Progenitor cell of endocrine pancreas (in vitro differentiated cells): ENCODE measurements around the gene NGLY1. TPM values are rescaled to one million over a fixed set of nuclear protein-coding genes. Genes with fewer than 3 reads are reported as not detected.

Experiments used
- DNase-seq: peaks from one replicate; pipeline ENCODE4 v3.0.0; 2021; ENCODE audit warnings: low spot score; ENCODE audit not compliant: unreplicated experiment
- H3K27ac Mint-ChIP-seq: 2 replicates; pipeline ENCODE4 v1.8.0; 2021; ENCODE audit warnings: mild to moderate bottlenecking, moderate library complexity, mixed read lengths
- H3K27me3 Mint-ChIP-seq: 2 replicates; pipeline ENCODE4 v1.8.0; 2021; ENCODE audit warnings: mixed read lengths
- H3K36me3 Mint-ChIP-seq: 2 replicates; pipeline ENCODE4 v1.8.0; 2022; ENCODE audit warnings: mixed read lengths; ENCODE audit not compliant: insufficient read depth
- H3K4me1 Mint-ChIP-seq: 2 replicates; pipeline ENCODE4 v1.8.0; 2021; ENCODE audit warnings: low read depth, mixed read lengths
- H3K4me3 Mint-ChIP-seq: 2 replicates; pipeline ENCODE4 v1.8.0; 2021; ENCODE audit warnings: low read depth, mild to moderate bottlenecking, moderate library complexity, mixed read lengths
- H3K9me3 Mint-ChIP-seq: 2 replicates; pipeline ENCODE4 v1.8.0; 2021; ENCODE audit warnings: low read depth, mixed read lengths
- total RNA-seq: library from RNA; stranded (reverse); gene quantifications from 2 replicates; pipeline ENCODE4 v1.2.1, GENCODE V29; 2021
- TF ChIP-seq, protein P1 (sequence below): fragments of 200-600 bp; sonication (generic); IDR thresholded peaks from one replicate; pipeline ENCODE4 v1.5.0; 2021; ENCODE audit warnings: antibody characterized with exemption, mild to moderate bottlenecking; ENCODE audit not compliant: unreplicated experiment

NGLY1 gene
- total RNA-seq, 1 donor from 2014 or later: 44.5 TPM

DNA sequence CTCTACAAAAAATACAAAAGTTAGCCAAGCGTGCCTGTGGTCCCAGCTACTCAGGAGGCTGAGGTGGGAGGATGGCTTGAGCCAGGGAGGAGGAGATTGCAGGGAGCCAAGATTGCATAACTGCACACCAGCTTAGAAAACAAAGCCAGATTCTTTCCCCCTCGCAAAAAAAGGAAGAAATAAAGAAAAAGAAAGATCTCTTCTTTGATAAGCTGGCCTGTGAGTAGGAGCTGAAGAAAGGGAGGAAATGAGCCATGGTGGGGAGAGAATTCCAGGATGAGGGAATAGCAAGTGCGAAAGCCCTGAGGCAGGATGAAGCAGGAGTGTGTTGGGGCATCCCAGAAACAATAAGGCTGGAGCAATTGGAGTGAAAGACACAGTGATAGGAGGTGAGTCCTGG, 94.0 kb downstream of the NGLY1 start:
- no peak for DNase-seq
- H3K36me3 Mint-ChIP-seq: no peaks in the 10 kb centered on the region
- H3K4me1 Mint-ChIP-seq: peaks cover 3% of the 10 kb centered on the region
- TF ChIP-seq, protein P1, sequence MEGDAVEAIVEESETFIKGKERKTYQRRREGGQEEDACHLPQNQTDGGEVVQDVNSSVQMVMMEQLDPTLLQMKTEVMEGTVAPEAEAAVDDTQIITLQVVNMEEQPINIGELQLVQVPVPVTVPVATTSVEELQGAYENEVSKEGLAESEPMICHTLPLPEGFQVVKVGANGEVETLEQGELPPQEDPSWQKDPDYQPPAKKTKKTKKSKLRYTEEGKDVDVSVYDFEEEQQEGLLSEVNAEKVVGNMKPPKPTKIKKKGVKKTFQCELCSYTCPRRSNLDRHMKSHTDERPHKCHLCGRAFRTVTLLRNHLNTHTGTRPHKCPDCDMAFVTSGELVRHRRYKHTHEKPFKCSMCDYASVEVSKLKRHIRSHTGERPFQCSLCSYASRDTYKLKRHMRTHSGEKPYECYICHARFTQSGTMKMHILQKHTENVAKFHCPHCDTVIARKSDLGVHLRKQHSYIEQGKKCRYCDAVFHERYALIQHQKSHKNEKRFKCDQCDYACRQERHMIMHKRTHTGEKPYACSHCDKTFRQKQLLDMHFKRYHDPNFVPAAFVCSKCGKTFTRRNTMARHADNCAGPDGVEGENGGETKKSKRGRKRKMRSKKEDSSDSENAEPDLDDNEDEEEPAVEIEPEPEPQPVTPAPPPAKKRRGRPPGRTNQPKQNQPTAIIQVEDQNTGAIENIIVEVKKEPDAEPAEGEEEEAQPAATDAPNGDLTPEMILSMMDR: no peak
- H3K4me3 Mint-ChIP-seq: no peak overlapping the region
- no peak overlapping the region for H3K27ac Mint-ChIP-seq
- H3K9me3 Mint-ChIP-seq: no peaks in the 10 kb centered on the region
- H3K27me3 Mint-ChIP-seq: peaks cover 6% of the 10 kb centered on the region

DNA sequence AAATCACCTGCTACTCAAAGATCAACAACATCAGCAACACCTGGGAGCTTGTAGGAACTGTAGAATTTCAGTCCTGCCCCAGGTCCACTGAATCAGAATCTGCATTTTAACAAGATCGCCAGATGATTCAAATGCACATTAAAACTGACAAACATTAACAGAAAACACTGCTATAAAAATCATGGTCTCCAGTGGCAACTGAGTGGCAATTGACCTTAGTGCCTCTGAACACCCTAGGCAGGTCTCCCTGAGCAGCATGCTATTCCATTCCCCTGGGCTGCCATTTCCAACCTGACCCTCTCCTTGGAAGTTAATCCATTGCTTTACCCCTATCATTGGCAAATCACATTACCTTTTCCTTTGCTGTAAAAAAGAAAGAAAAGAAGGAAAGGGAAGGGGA, 95.5 kb downstream of the NGLY1 start:
- Mint-ChIP-seq H3K27me3 (peaks cover 6% of the 10 kb centered on the region), H3K36me3 (no peaks in the 10 kb centered on the region), H3K27ac (no peak overlapping the region), H3K4me1 (peaks cover 3% of the 10 kb centered on the region), H3K4me3 (no peak overlapping the region), H3K9me3 (no peaks in the 10 kb centered on the region)
- TF ChIP-seq, protein P1: no peak
- no peak for DNase-seq

DNA sequence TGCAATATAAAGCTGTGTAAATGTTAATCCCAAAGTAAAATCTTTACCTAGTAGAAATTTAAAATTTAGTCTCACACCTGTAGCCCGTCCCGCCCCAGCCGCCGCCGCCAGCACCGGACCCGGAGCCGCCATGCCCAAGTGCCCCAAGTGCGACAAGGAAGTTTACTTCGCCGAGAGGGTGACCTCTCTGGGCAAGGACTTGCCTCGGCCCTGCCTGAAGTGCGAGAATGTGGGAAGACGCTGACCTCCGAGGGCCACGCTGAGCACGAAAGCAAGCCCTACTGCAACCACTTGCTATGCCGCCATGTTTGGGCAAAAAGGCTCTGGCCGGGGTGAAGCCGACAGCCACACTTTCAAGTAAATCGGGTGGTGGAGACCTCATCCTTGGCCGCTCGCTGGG, 96.5 kb downstream of the NGLY1 start:
- H3K27me3 Mint-ChIP-seq: peaks cover 6% of the 10 kb centered on the region
- H3K27ac Mint-ChIP-seq: no peak overlapping the region
- H3K9me3 Mint-ChIP-seq: no peaks in the 10 kb centered on the region
- H3K4me3 Mint-ChIP-seq: no peak overlapping the region
- no peaks in the 10 kb centered on the region for H3K36me3 Mint-ChIP-seq
- DNase-seq: no peak
- H3K4me1 Mint-ChIP-seq: peaks cover 3% of the 10 kb centered on the region
- TF ChIP-seq, protein P1: no peak

DNA sequence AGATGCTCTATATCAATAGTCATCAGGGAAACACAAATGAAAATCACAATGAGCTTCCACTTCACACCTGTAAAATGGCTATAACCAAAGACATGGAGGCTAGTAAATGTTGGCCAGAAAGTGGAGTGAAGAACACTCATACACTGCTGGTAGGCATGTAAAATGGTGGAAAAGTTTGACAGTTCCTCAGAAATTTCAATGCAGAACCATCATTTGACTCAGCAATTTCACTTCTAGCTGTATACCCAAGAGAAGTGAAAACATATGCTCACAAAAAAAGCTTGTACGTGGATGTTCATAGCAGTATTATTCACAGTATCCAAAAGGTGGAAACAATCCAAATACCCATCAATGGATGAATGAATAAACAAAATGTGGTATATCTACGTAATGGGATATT, 99.4 kb downstream of the NGLY1 start:
- Mint-ChIP-seq H3K27ac (no peak overlapping the region), H3K4me3 (no peak overlapping the region), H3K27me3 (peaks cover 3% of the 10 kb centered on the region), H3K36me3 (no peaks in the 10 kb centered on the region), H3K9me3 (no peaks in the 10 kb centered on the region), H3K4me1 (peaks cover 3% of the 10 kb centered on the region)
- TF ChIP-seq, protein P1: no peak
- no peak for DNase-seq

DNA sequence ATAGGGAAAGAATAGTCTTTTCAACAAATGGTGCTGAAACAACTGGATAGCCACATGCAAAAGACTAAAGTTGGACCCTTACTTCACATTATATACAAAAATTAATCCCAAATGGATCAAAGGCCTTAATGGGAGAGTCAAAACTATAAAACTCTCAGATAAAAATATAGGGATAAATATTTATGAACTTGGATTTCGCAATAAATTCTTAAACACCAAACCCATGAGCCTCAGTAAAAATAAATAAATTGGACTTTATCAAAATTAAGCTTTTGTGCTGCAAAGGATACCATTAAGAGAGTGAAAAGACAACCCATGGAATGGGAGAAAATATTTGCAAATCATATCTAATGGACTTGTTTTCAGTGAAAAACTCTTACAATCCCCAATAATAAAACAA, 99.8 kb downstream of the NGLY1 start:
- TF ChIP-seq, protein P1: no peak
- Mint-ChIP-seq H3K27ac (no peak overlapping the region), H3K4me1 (peaks cover 8% of the 10 kb centered on the region), H3K36me3 (no peaks in the 10 kb centered on the region), H3K9me3 (no peaks in the 10 kb centered on the region), H3K27me3 (peaks cover 3% of the 10 kb centered on the region), H3K4me3 (no peak overlapping the region)
- DNase-seq: no peak
